H1 (cell line): ENCODE results near the gene ST6GALNAC4. TPM values are rescaled to one million over a fixed set of nuclear protein-coding genes. Genes with fewer than 3 reads are reported as not detected.
A peak's percentile ranks its signal among the peaks of the same experiment; 100 is the strongest.

Experiments used
- ASH2L ChIP-seq: fragments of 200-600, 300-600 bp; sonication (generic); IDR thresholded peaks from one replicate; pipeline ENCODE4 v1.7.1; 2017; ENCODE audit warnings: low read length
- BCL11A ChIP-seq, 2 experiments: IDR thresholded peaks; one replicate each; pipeline ENCODE4 v1.6.1; 2011; ENCODE audit warnings: low read depth in 2 of 2, low read length in 2 of 2, mild to moderate bottlenecking in 2 of 2
- CREB1 ChIP-seq: IDR thresholded peaks from 2 replicates; pipeline ENCODE4 v1.6.1; 2012; ENCODE audit warnings: inconsistent platforms
- EP300 ChIP-seq, 2 experiments: IDR thresholded peaks; 1 replicate in 1 of 2; 2 replicates in 1 of 2; pipeline ENCODE4 v1.6.1; 2011 to 2012; ENCODE audit warnings: low read depth in 2 of 2, low read length in 2 of 2, mild to moderate bottlenecking in 2 of 2, borderline replicate concordance in 1 of 2, inconsistent platforms in 1 of 2, moderate library complexity in 1 of 2
- EZH2 ChIP-seq: fragments of 200-600 bp; sonication (generic); IDR thresholded peaks from 2 replicates; pipeline ENCODE4 v1.7.1; 2012; ENCODE audit warnings: low read depth, mild to moderate bottlenecking, moderate library complexity, low read length, inconsistent platforms; ENCODE audit not compliant: severe bottlenecking
- FOSL1 ChIP-seq: IDR thresholded peaks from 2 replicates; pipeline ENCODE4 v1.6.1; 2011; ENCODE audit warnings: mild to moderate bottlenecking, low read depth, low read length, moderate library complexity; ENCODE audit not compliant: insufficient read depth
- HDAC2 ChIP-seq, 2 experiments: fragments of 300-600 bp in 1 of 2; sonication (generic) in 1 of 2; IDR thresholded peaks; 2 replicates each; pipeline ENCODE4 v1.6.1; 2011 to 2012; ENCODE audit warnings: low read depth in 2 of 2, low read length in 2 of 2, mild to moderate bottlenecking in 2 of 2, moderate library complexity in 2 of 2, borderline replicate concordance in 1 of 2, inconsistent platforms in 1 of 2
- MAFK ChIP-seq: IDR thresholded peaks from 2 replicates; pipeline ENCODE4 v1.6.1; 2012; ENCODE audit warnings: low read depth, mild to moderate bottlenecking, improper control_type of control experiment, low read length
- POLR2A ChIP-seq, 2 experiments: IDR thresholded peaks; 1 replicate in 1 of 2; 2 replicates in 1 of 2; pipeline ENCODE4 v1.6.1; 2011; ENCODE audit warnings: low read depth in 2 of 2, low read length in 2 of 2, mild to moderate bottlenecking in 2 of 2; ENCODE audit errors: control extremely low read depth in 1 of 2
- RFX5 ChIP-seq: IDR thresholded peaks from 2 replicates; pipeline ENCODE4 v1.6.1; 2011; ENCODE audit warnings: low read depth, low read length, improper control_type of control experiment, borderline replicate concordance
- RNF2 ChIP-seq: fragments of 200-900, 300-1000 bp; sonication (generic); IDR thresholded peaks from 2 replicates; pipeline ENCODE4 v1.7.1; 2016; ENCODE audit warnings: borderline replicate concordance, low read depth, mild to moderate bottlenecking, antibody characterized with exemption, low read length; ENCODE audit not compliant: poor library complexity, severe bottlenecking; ENCODE audit errors: missing control alignments
- RXRA ChIP-seq: IDR thresholded peaks from 2 replicates; pipeline ENCODE4 v1.6.1; 2011; ENCODE audit warnings: low read depth, mild to moderate bottlenecking, low read length, moderate library complexity; ENCODE audit not compliant: insufficient read depth
- SIRT6 ChIP-seq: IDR thresholded peaks from one replicate; pipeline ENCODE4 v1.7.1; 2012; ENCODE audit warnings: low read length, inconsistent platforms
- SIX5 ChIP-seq: IDR thresholded peaks from 2 replicates; pipeline ENCODE4 v1.6.1; 2011; ENCODE audit warnings: mild to moderate bottlenecking, low read depth, low read length
- SP2 ChIP-seq: IDR thresholded peaks from 2 replicates; pipeline ENCODE4 v1.6.1; 2012; ENCODE audit warnings: mild to moderate bottlenecking, low read length, inconsistent platforms
- SUZ12 ChIP-seq: fragments of 200-600 bp; sonication (generic); IDR thresholded peaks from 2 replicates; pipeline ENCODE4 v1.6.1; 2012; ENCODE audit warnings: mild to moderate bottlenecking, inconsistent platforms, low read length, moderate library complexity, mixed read lengths
- YY1 ChIP-seq: IDR thresholded peaks from 2 replicates; pipeline ENCODE4 v1.6.1; 2011; ENCODE audit warnings: low read depth, mild to moderate bottlenecking, low read length
- polyA plus RNA-seq, 7 experiments: library from polyadenylated mRNA; depleted of rRNA in 3 of 7; stranded (reverse) in 5 of 7; unstranded in 2 of 7; fragments of >200 nt in 5 of 7; fragments of 200-250 nt in 2 of 7; gene quantifications; 1 replicate in 5 of 7; 2 replicates in 1 of 7; 4 replicates in 1 of 7; pipeline versions ENCODE4 v1.2.1 to v1.2.3, GENCODE V29; 2011 to 2013; ENCODE audit warnings: missing spikeins in 2 of 7, mixed read lengths in 2 of 7
- total RNA-seq: library from RNA; stranded (reverse); fragmentation: NEBNext Ultra II Directional; extraction: Animal tissue kit (Norgen Biotek cat#: 25700); gene quantifications from 2 replicates; pipeline ENCODE4 v1.2.1, GENCODE V29; 2021

The ST6GALNAC4 gene
- total and polyA plus RNA-seq, 2 of the 8 experiments (the other 6 are each of a cell fraction or from before 2014, with no cell fraction given): 21.8 to 34.1 TPM

GRCh38 chr9:127899128-127899943, 17.5 kb downstream of the ST6GALNAC4 start, which contains the start of gene ST6GALNAC6 (continued):
- TF ChIP-seq HDAC2 (IDR thresholded peaks at IDR 0.05; ENCODE audit: borderline replicate concordance in 1 of 2, low read depth in 2 of 2, low read length in 2 of 2) (no peak), ASH2L (peak; percentile 82), EZH2 (no peak), EP300 (IDR thresholded peaks at IDR 0.05; ENCODE audit: borderline replicate concordance in 1 of 2, low read depth in 2 of 2, low read length in 2 of 2) (no peak), RXRA (no peak), BCL11A (IDR thresholded peaks at IDR 0.05; ENCODE audit: low read depth in 2 of 2, low read length in 2 of 2) (no peak), SUZ12 (no peak), YY1 (no peak; the same call in 1 of the 2 replicates), SIX5 (no peak), MAFK (no peak), RNF2 (no peak), SIRT6 (no peak), SP2 (no peak), FOSL1 (peak; percentile 99), RFX5 (no peak), POLR2A (IDR thresholded peaks at IDR 0.05; ENCODE audit: control extremely low read depth in 1 of 2, low read depth in 2 of 2, low read length in 2 of 2) (peak in 1 of 2 experiments; percentile 44; a peak in 1 of 3 replicates), CREB1 (peak; percentile 35)
- TF ChIP-seq, all 59 proteins: peak for 12
